K562 (cell line): ENCODE measurements around the gene ALDH1A3. TPM values are rescaled to one million over a fixed set of nuclear protein-coding genes. Genes with fewer than 3 reads are reported as not detected.

Source experiments
- ATAC-seq: fragments of 200-7000 bp; cut with Tn5 transposase; 3 replicates; pipeline ENCODE4 v1.9.1; 2020; ENCODE audit warnings: moderate library complexity
- BruUV-seq: library from RNA; stranded (reverse); fragments of 400-500 nt; replicated peaks from 2 replicates; lab custom pipeline; 2021; lab: Mats Ljungman, UMichigan
- CTCF ChIA-PET: fragments of 300-600 bp; formaldehyde crosslinking; extraction: SDS; loops from one replicate; lab custom pipeline; 2021; ENCODE audit warnings: low intra/inter-chr PET ratio; lab: Yijun Ruan, JAX
- POLR2A ChIA-PET: fragments of 300-600, 350-650 bp; sonication (Branson Sonifier 250); formaldehyde crosslinking; extraction: SDS; loops from one replicate; lab custom pipeline; 2021; ENCODE audit warnings: antibody characterized with exemption, inconsistent platforms; lab: Yijun Ruan, JAX
- DNase-seq, 4 experiments: peaks; one replicate each; pipeline versions ENCODE4 v3.0.0 to v3.0.0-alpha.2; 2011 to 2018; ENCODE audit warnings: low spot score in 3 of 4, mixed read lengths in 3 of 4; ENCODE audit errors: extremely low read depth in 1 of 4
- FAIRE-seq: peaks from 2 replicates; lab custom pipeline; 2011; peaks lifted over from hg19 to GRCh38; lab: Jason Lieb, UNC
- H2AFZ ChIP-seq: 2 replicates; pipeline ENCODE4 v1.6.0; 2011; ENCODE audit warnings: low read depth, low read length, control low read depth, inconsistent platforms
- H3K27ac ChIP-seq: fragments of 200-600 bp; 3 replicates; pipeline ENCODE4 v1.8.0; 2011; ENCODE audit warnings: low read depth, mild to moderate bottlenecking, control low read depth, inconsistent platforms, low read length, moderate library complexity, mixed read lengths; ENCODE audit errors: extremely low read depth
- H3K27me3 ChIP-seq, 2 experiments: fragments of 300-600 bp in 1 of 2; 2 replicates in 1 of 2; 3 replicates in 1 of 2; pipeline versions ENCODE4 v1.6.0 to v1.8.0; 2011; ENCODE audit warnings: inconsistent platforms in 2 of 2, low read length in 2 of 2, mild to moderate bottlenecking in 1 of 2, mixed read lengths in 1 of 2, moderate library complexity in 1 of 2; ENCODE audit not compliant: control insufficient read depth in 2 of 2, insufficient read depth in 2 of 2
- H3K36me3 ChIP-seq: fragments of 300-600 bp; 3 replicates; pipeline ENCODE4 v1.8.0; 2011; ENCODE audit warnings: mild to moderate bottlenecking, low read length, inconsistent platforms; ENCODE audit not compliant: control insufficient read depth, insufficient read depth
- H3K4me1 ChIP-seq, 2 experiments: fragments of 200-600 bp in 1 of 2; replicated peaks in 1 of 2; 2 replicates in 1 of 2; 3 replicates in 1 of 2; pipeline versions ENCODE4 v1.5.1 to v1.8.0; 2011; ENCODE audit warnings: inconsistent platforms in 2 of 2, low read length in 2 of 2, mild to moderate bottlenecking in 1 of 2, mixed read lengths in 1 of 2, moderate library complexity in 1 of 2; ENCODE audit not compliant: control insufficient read depth in 2 of 2, insufficient read depth in 2 of 2
- H3K4me2 ChIP-seq: 2 replicates; pipeline ENCODE4 v1.6.1; 2011; ENCODE audit warnings: low read length, control low read depth, inconsistent platforms, mixed read lengths; ENCODE audit not compliant: insufficient read depth
- H3K4me3 ChIP-seq: fragments of 200-600 bp; sonication (generic), shearing (Covaris generic); 2 replicates; pipeline ENCODE4 v1.5.1; 2016; ENCODE audit warnings: control low read depth, inconsistent platforms
- H3K79me2 ChIP-seq: fragments of 200-600 bp; 3 replicates; pipeline ENCODE4 v1.8.0; 2011; ENCODE audit warnings: low read length, inconsistent platforms; ENCODE audit not compliant: control insufficient read depth, insufficient read depth
- H3K9ac ChIP-seq, 2 experiments: 2 replicates each; pipeline versions ENCODE4 v1.6.0 to v1.6.1; 2011; ENCODE audit warnings: low read depth in 2 of 2, low read length in 2 of 2, control low read depth in 1 of 2, inconsistent platforms in 1 of 2, mild to moderate bottlenecking in 1 of 2, mixed read lengths in 1 of 2; ENCODE audit not compliant: insufficient read depth in 1 of 2
- H3K9me1 ChIP-seq: one replicate; pipeline ENCODE4 v1.6.0; 2011; ENCODE audit warnings: inconsistent platforms, mild to moderate bottlenecking, low read length, moderate library complexity; ENCODE audit not compliant: control insufficient read depth, insufficient read depth
- H3K9me3 ChIP-seq: replicated peaks from 2 replicates; pipeline ENCODE4 v1.5.1; 2011; ENCODE audit warnings: low read depth, low read length, inconsistent platforms; ENCODE audit not compliant: control insufficient read depth, insufficient read depth
- H4K20me1 ChIP-seq: replicated peaks from 2 replicates; pipeline ENCODE4 v1.6.1; 2011; ENCODE audit warnings: low read length, inconsistent platforms, mixed read lengths; ENCODE audit not compliant: control insufficient read depth, insufficient read depth
- ELF2 ChIP-seq: fragments of 250-450 bp; sonication (Bioruptor Pico); IDR thresholded peaks from 2 replicates; pipeline ENCODE4 v1.5.0; 2021; ENCODE audit warnings: mild to moderate bottlenecking
- FOSL1 ChIP-seq: fragments of 200-800 bp; sonication (Bioruptor generic); conservative IDR thresholded peaks from 2 replicates; pipeline ENCODE4 v1.6.1; 2016; ENCODE audit warnings: missing genetic modification characterization, missing compliant biosample characterization
- WGBS: fragments of 100-300 bp; shearing (Covaris generic); methylation state at CpG from one replicate; pipeline ENCODE4 v1.1.6; 2016; ENCODE audit warnings: low coverage, mixed read lengths; ENCODE audit not compliant: insufficient coverage; ENCODE audit errors: missing lambda C conversion rate; 5-methylcytosine and 5-hydroxymethylcytosine counted together
- in situ Hi-C: fragments of 300-500 bp; cut with MboI; formaldehyde crosslinking; loops from 4 replicates; pipeline ENCODE4 v1.15.0; 2018; ENCODE audit warnings: inconsistent platforms, mixed read lengths
- intact Hi-C: fragments of 100-400 bp; cut with micrococcal nuclease; formaldehyde crosslinking; loops from 2 replicates; pipeline ENCODE4 v1.14.2; 2022
- polyA plus RNA-seq, 8 experiments: library from polyadenylated mRNA; depleted of rRNA in 4 of 8; stranded (reverse) in 5 of 8; unstranded in 3 of 8; fragments of >200 nt; fragmentation: Nextera tagmentation in 2 of 8; fragmentation: Illumina TruSeq in 1 of 8; extraction: Ambion mirVana in 2 of 8; extraction: Trizol in 1 of 8; gene quantifications; 2 replicates each; pipeline versions ENCODE4 v1.2.1 to v1.2.3, GENCODE V29; 2011 to 2014; ENCODE audit warnings: inconsistent platforms in 1 of 8, missing spikeins in 1 of 8
- total RNA-seq, 7 experiments: library from RNA; depleted of rRNA in 6 of 7; stranded (reverse); fragments of >200 nt in 6 of 7; fragmentation: Illumina TruSeq in 2 of 7; extraction: Trizol in 2 of 7; gene quantifications; 2 replicates each; pipeline versions ENCODE4 v1.2.1 to v1.2.3, GENCODE V29; 2011 to 2021; ENCODE audit warnings: low replicate concordance in 1 of 7
- TF ChIP-seq, protein P1 (sequence below), 2 experiments: fragments of 450-650 bp; IDR thresholded peaks; 2 replicates each; pipeline ENCODE4 v1.6.1; 2018; ENCODE audit warnings: mild to moderate bottlenecking in 2 of 2, low read depth in 1 of 2; ENCODE audit not compliant: partially characterized antibody in 2 of 2
- TF ChIP-seq, protein P2 (sequence below): fragments of 250-450 bp; sonication (Bioruptor Pico); IDR thresholded peaks from 2 replicates; pipeline ENCODE4 v1.6.1; 2021; ENCODE audit warnings: mild to moderate bottlenecking
- TF ChIP-seq, protein P3 (sequence below), 2 experiments: fragments of 250-450 bp in 1 of 2; fragments of 450-650 bp in 1 of 2; sonication (Bioruptor Pico) in 1 of 2; IDR thresholded peaks; 2 replicates each; pipeline versions ENCODE4 v1.6.1 to v1.8.0; 2016 to 2021; ENCODE audit warnings: mild to moderate bottlenecking in 2 of 2, moderate library complexity in 2 of 2, missing compliant biosample characterization in 1 of 2, missing genetic modification characterization in 1 of 2

ALDH1A3 gene
- total and polyA plus RNA-seq, 9 of the 15 experiments (the other 6 are each of a cell fraction or from before 2014, with no cell fraction given): 0.38 TPM; not detected in 8

DNA sequence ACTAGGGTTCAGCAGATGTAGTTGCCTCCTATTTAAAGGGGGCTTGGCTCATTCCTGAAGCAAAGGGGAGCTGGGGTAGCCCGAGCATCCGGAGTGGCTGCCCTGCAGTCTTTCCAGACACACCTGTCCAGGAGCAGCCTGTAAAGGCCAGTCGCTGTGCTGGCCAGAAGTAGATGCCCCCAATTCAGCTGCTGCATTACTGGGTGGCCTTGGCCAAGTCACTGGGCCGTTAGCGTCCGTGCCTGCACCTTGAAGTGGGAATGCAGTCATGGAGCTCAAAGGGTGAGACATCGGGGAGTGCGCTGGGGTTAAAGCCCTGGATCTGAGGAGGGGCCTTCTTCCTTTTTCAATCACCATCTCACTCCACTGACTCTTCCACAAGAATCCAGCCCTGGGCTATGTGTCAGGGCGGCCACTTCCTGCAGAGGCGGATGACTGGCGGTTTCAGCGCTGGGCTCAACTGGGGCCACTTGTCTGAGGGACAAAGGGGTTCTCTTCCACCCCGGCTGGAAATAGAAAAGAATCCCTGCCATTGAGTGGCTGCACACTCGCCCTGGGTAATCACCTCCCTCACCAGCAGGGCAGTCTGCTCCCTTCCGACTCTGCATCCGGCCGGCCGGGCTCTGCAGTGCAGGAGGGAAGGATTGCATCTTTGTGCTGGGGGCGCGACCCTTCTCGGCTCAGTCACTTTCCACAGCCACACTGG lies 11.8 kb downstream of the ALDH1A3 start:
- FAIRE-seq (no peak), ATAC-seq (no peak), DNase-seq (no peak)
- POLR2A ChIA-PET: interaction anchor here (0.6 to 0.7 kb wide), 2 partner anchors 339 to 411 kb away, joined by 3 to 4 read pairs; no protein-coding TSS in a partner anchor
- no peaks in the 10 kb centered on the region for H3K9me3 ChIP-seq
- in situ Hi-C loops (no loop called here), intact Hi-C loops (no loop called here)
- 2% methylated on average over 20 of the region's 21 CpGs for WGBS
- no peaks in the 10 kb centered on the region for H3K36me3 ChIP-seq
- CTCF ChIA-PET: no interaction called here
- no peaks in the 10 kb centered on the region for H3K9me1 ChIP-seq
- BruUV-seq: no TSS peak
- no peak overlapping the region for H3K27ac ChIP-seq
- H3K4me2 ChIP-seq: no peak overlapping the region
- no peak overlapping the region for H3K4me3 ChIP-seq
- H3K79me2 ChIP-seq: no peaks in the 10 kb centered on the region
- peaks cover 18 to 75% of the 10 kb centered on the region in 2 experiments; a peak in 4 of 5 replicates for H3K27me3 ChIP-seq
- no peaks in the 10 kb centered on the region for H3K4me1 ChIP-seq
- H4K20me1 ChIP-seq: peaks cover 7% of the 10 kb centered on the region; the same call in 1 of the 2 replicates
- no peak overlapping the region for H2AFZ ChIP-seq
- no peak overlapping the region for H3K9ac ChIP-seq
- TF ChIP-seq, protein P1, sequence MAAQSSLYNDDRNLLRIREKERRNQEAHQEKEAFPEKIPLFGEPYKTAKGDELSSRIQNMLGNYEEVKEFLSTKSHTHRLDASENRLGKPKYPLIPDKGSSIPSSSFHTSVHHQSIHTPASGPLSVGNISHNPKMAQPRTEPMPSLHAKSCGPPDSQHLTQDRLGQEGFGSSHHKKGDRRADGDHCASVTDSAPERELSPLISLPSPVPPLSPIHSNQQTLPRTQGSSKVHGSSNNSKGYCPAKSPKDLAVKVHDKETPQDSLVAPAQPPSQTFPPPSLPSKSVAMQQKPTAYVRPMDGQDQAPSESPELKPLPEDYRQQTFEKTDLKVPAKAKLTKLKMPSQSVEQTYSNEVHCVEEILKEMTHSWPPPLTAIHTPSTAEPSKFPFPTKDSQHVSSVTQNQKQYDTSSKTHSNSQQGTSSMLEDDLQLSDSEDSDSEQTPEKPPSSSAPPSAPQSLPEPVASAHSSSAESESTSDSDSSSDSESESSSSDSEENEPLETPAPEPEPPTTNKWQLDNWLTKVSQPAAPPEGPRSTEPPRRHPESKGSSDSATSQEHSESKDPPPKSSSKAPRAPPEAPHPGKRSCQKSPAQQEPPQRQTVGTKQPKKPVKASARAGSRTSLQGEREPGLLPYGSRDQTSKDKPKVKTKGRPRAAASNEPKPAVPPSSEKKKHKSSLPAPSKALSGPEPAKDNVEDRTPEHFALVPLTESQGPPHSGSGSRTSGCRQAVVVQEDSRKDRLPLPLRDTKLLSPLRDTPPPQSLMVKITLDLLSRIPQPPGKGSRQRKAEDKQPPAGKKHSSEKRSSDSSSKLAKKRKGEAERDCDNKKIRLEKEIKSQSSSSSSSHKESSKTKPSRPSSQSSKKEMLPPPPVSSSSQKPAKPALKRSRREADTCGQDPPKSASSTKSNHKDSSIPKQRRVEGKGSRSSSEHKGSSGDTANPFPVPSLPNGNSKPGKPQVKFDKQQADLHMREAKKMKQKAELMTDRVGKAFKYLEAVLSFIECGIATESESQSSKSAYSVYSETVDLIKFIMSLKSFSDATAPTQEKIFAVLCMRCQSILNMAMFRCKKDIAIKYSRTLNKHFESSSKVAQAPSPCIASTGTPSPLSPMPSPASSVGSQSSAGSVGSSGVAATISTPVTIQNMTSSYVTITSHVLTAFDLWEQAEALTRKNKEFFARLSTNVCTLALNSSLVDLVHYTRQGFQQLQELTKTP (IDR thresholded peaks at IDR 0.05; ENCODE audit: low read depth in 1 of 2, partially characterized antibody in 2 of 2): no peak
- TF ChIP-seq, protein P2, sequence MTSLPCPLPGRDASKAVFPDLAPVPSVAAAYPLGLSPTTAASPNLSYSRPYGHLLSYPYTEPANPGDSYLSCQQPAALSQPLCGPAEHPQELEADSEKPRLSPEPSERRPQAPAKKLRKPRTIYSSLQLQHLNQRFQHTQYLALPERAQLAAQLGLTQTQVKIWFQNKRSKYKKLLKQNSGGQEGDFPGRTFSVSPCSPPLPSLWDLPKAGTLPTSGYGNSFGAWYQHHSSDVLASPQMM: no peak
- TF ChIP-seq ELF2 (no peak), FOSL1 (tag) (no peak)
- TF ChIP-seq, protein P3, sequence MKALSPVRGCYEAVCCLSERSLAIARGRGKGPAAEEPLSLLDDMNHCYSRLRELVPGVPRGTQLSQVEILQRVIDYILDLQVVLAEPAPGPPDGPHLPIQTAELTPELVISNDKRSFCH (CRISPR knock-in tag; IDR thresholded peaks at IDR 0.05): no peak
- TF ChIP-seq, protein P3 (tag; IDR thresholded peaks at IDR 0.05): no peak
